HG03025 (cell line): ENCODE results near the gene NFIC.
"Not testable (repeated sequence)": the region's sequence is repeated elsewhere in the genome, so short reads cannot be mapped to it uniquely, and the experiment has no call there.

ENCODE experiments used
- ATAC-seq: cut with Tn5 transposase; IDR thresholded peaks from one replicate; pipeline ENCODE4 v1.9.1; 2021; ENCODE audit warnings: mild to moderate bottlenecking, moderate library complexity; ENCODE audit not compliant: unreplicated experiment, low FRiP score

NFIC gene

GRCh38 chr19:3336680-3337523, 29.5 kb upstream of the NFIC start:
- no peak for ATAC-seq

- ATAC-seq = no peak
Observed at GRCh38 chr19:3338541-3339181, 27.7 kb upstream of the NFIC start.

- no peak for ATAC-seq
Observed at GRCh38 chr19:3340340-3340739, 26.0 kb upstream of the NFIC start.

GRCh38 chr19:3342246-3342645, 24.1 kb upstream of the NFIC start:
- ATAC-seq = no peak

GRCh38 chr19:3342962-3343361, 23.4 kb upstream of the NFIC start:
- ATAC-seq = not testable (repeated sequence)

- no peak for ATAC-seq
Observed at GRCh38 chr19:3343619-3344502, 22.5 kb upstream of the NFIC start.

- no peak for ATAC-seq
Observed at GRCh38 chr19:3344608-3345598, 21.5 kb upstream of the NFIC start.

GRCh38 chr19:3345850-3346460, 20.4 kb upstream of the NFIC start:
- ATAC-seq = no peak

GRCh38 chr19:3346677-3347353, 19.6 kb upstream of the NFIC start:
- ATAC-seq = no peak

- no peak for ATAC-seq
Observed at GRCh38 chr19:3348042-3348441, 18.3 kb upstream of the NFIC start.

GRCh38 chr19:3348469-3348868, 17.9 kb upstream of the NFIC start:
- ATAC-seq = not testable (repeated sequence)

GRCh38 chr19:3350014-3350663, 16.2 kb upstream of the NFIC start:
- ATAC-seq = no peak

GRCh38 chr19:3351702-3352447, 14.5 kb upstream of the NFIC start:
- no peak for ATAC-seq

- no peak for ATAC-seq
Observed at GRCh38 chr19:3353493-3353892, 12.9 kb upstream of the NFIC start.

GRCh38 chr19:3356805-3357204, 9.6 kb upstream of the NFIC start:
- ATAC-seq = no peak

- ATAC-seq = no peak
Observed at GRCh38 chr19:3357271-3357991, 9.0 kb upstream of the NFIC start.
